IMR-90 (cell line): ENCODE results near the gene INHBE. TPM values are rescaled to one million over a fixed set of nuclear protein-coding genes. Genes with fewer than 3 reads are reported as not detected.

Experiments
- ATAC-seq: fragments of 200-7000 bp; cut with Tn5 transposase; 2 replicates; pipeline ENCODE4 v1.9.1; 2020; ENCODE audit warnings: low read depth, mild to moderate bottlenecking, moderate library complexity
- BruUV-seq: library from RNA; stranded (reverse); fragments of 400-500 nt; replicated peaks from 2 replicates; lab custom pipeline; 2021; lab: Mats Ljungman, UMichigan
- CTCF ChIA-PET: fragments of 300-600 bp; formaldehyde crosslinking; extraction: SDS; loops from one replicate; lab custom pipeline; 2021; ENCODE audit warnings: antibody characterized with exemption; lab: Yijun Ruan, JAX
- POLR2A ChIA-PET: fragments of 300-600 bp; sonication (Branson Sonifier 250); formaldehyde crosslinking; loops from one replicate; lab custom pipeline; 2022; ENCODE audit warnings: antibody characterized with exemption; ENCODE audit not compliant: unreplicated experiment; lab: Charles Lee
- DNase-seq: peaks from one replicate; pipeline ENCODE4 v3.0.0; 2013
- H2AFZ ChIP-seq: replicated peaks from 2 replicates; pipeline ENCODE3; 2013; ENCODE audit warnings: low read length, mild to moderate bottlenecking; ENCODE audit not compliant: poor library complexity
- H2AK5ac ChIP-seq: 2 replicates; pipeline ENCODE4 v1.6.1; 2013; ENCODE audit warnings: low read depth, low read length, inconsistent platforms
- H2AK9ac ChIP-seq: replicated peaks from 2 replicates; pipeline ENCODE3; 2013; ENCODE audit warnings: mild to moderate bottlenecking, low read depth, low read length, moderate library complexity; ENCODE audit not compliant: poor library complexity
- H2BK120ac ChIP-seq: 2 replicates; pipeline ENCODE4 v1.6.1; 2013; ENCODE audit warnings: low read depth, low read length, inconsistent platforms
- H2BK15ac ChIP-seq: 3 replicates; pipeline ENCODE4 v1.6.1; 2013; ENCODE audit warnings: low read depth, low read length, inconsistent platforms
- H2BK20ac ChIP-seq: 2 replicates; pipeline ENCODE4 v1.6.1; 2013; ENCODE audit warnings: low read depth, mild to moderate bottlenecking, inconsistent platforms, low read length, moderate library complexity
- H2BK5ac ChIP-seq: 2 replicates; pipeline ENCODE4 v1.6.1; 2013; ENCODE audit warnings: mild to moderate bottlenecking, low read depth, low read length, inconsistent platforms; ENCODE audit not compliant: poor library complexity, severe bottlenecking
- H3K14ac ChIP-seq: replicated peaks from 2 replicates; pipeline ENCODE4 v1.6.1; 2013; ENCODE audit warnings: low read depth, low read length, inconsistent platforms
- H3K18ac ChIP-seq: 2 replicates; pipeline ENCODE4 v1.6.1; 2013; ENCODE audit warnings: low read depth, low read length, control low read depth
- H3K23ac ChIP-seq: 2 replicates; pipeline ENCODE4 v1.6.1; 2013; ENCODE audit warnings: low read depth, low read length, inconsistent platforms
- H3K27ac ChIP-seq: 2 replicates; pipeline ENCODE4 v1.5.1; 2013; ENCODE audit warnings: mild to moderate bottlenecking, control low read depth, low read length; ENCODE audit not compliant: insufficient read depth
- H3K27me3 ChIP-seq: 2 replicates; pipeline ENCODE4 v1.6.1; 2013; ENCODE audit warnings: low read length; ENCODE audit not compliant: control insufficient read depth, insufficient read depth
- H3K36me3 ChIP-seq: 2 replicates; pipeline ENCODE4 v1.6.1; 2013; ENCODE audit warnings: low read length, mixed read lengths; ENCODE audit not compliant: control insufficient read depth, insufficient read depth
- H3K4ac ChIP-seq: 2 replicates; pipeline ENCODE4 v1.6.1; 2013; ENCODE audit warnings: low read depth, low read length, inconsistent platforms
- H3K4me1 ChIP-seq: 2 replicates; pipeline ENCODE4 v1.6.1; 2013; ENCODE audit warnings: low read length, mixed read lengths; ENCODE audit not compliant: control insufficient read depth, insufficient read depth
- H3K4me2 ChIP-seq: 2 replicates; pipeline ENCODE4 v1.6.1; 2013; ENCODE audit warnings: low read depth, mild to moderate bottlenecking, control low read depth, low read length, moderate library complexity
- H3K4me3 ChIP-seq: 2 replicates; pipeline ENCODE4 v1.5.1; 2013; ENCODE audit warnings: low read depth, mild to moderate bottlenecking, control low read depth, low read length, moderate library complexity; ENCODE audit not compliant: insufficient read depth
- H3K56ac ChIP-seq: 2 replicates; pipeline ENCODE4 v1.6.1; 2013; ENCODE audit warnings: low read length, inconsistent platforms; ENCODE audit not compliant: insufficient read depth; ENCODE audit errors: extremely low read depth
- H3K79me1 ChIP-seq, 2 experiments: 2 replicates each; pipeline ENCODE4 v1.6.1; 2013; ENCODE audit warnings: low read length in 2 of 2, inconsistent platforms in 1 of 2, low read depth in 1 of 2
- H3K9ac ChIP-seq: 2 replicates; pipeline ENCODE4 v1.6.1; 2013; ENCODE audit warnings: low read depth, low read length, control low read depth
- H3K9me1 ChIP-seq: 2 replicates; pipeline ENCODE4 v1.6.1; 2013; ENCODE audit warnings: low read length, inconsistent platforms; ENCODE audit not compliant: insufficient read depth
- H3K9me3 ChIP-seq: 2 replicates; pipeline ENCODE4 v1.6.1; 2013; ENCODE audit warnings: low read length; ENCODE audit not compliant: control insufficient read depth, insufficient read depth
- H4K20me1 ChIP-seq: 2 replicates; pipeline ENCODE4 v1.6.1; 2013; ENCODE audit warnings: low read length, inconsistent platforms; ENCODE audit not compliant: insufficient read depth
- H4K5ac ChIP-seq: 2 replicates; pipeline ENCODE4 v1.6.1; 2013; ENCODE audit warnings: mild to moderate bottlenecking, low read depth, low read length, control low read depth
- H4K8ac ChIP-seq, 2 experiments: 2 replicates each; pipeline ENCODE4 v1.6.1; 2013; ENCODE audit warnings: low read depth in 2 of 2, low read length in 2 of 2, control low read depth in 1 of 2, inconsistent platforms in 1 of 2
- H4K91ac ChIP-seq: 2 replicates; pipeline ENCODE4 v1.6.1; 2013; ENCODE audit warnings: low read depth, low read length, inconsistent platforms; ENCODE audit not compliant: insufficient read depth
- BHLHE40 ChIP-seq: fragments of 150-350 bp; IDR thresholded peaks from 2 replicates; pipeline ENCODE4 v1.6.1; 2016; ENCODE audit warnings: mild to moderate bottlenecking, low read depth, low read length
- CHD1 ChIP-seq: IDR thresholded peaks from 2 replicates; pipeline ENCODE4 v1.6.1; 2012; ENCODE audit warnings: low read depth, low read length, improper control_type of control experiment
- MAFK ChIP-seq: IDR thresholded peaks from 2 replicates; pipeline ENCODE4 v1.6.1; 2012; ENCODE audit warnings: low read depth, low read length, improper control_type of control experiment
- NFE2L2 ChIP-seq: fragments of 150-350 bp; IDR thresholded peaks from 2 replicates; pipeline ENCODE4 v1.6.1; 2016; ENCODE audit warnings: low read depth, mild to moderate bottlenecking, low read length
- POLR2A ChIP-seq: IDR thresholded peaks from 2 replicates; pipeline ENCODE4 v1.6.1; 2012; ENCODE audit warnings: mild to moderate bottlenecking, low read depth, low read length
- RFX5 ChIP-seq: IDR thresholded peaks from 2 replicates; pipeline ENCODE4 v1.8.0; 2012; ENCODE audit warnings: low read depth, mild to moderate bottlenecking, low read length, moderate library complexity
- WGBS, 2 experiments: methylation state at CpG; one replicate each; pipeline versions ENCODE4 v1.1.5 to v1.1.7; 2013; ENCODE audit warnings: missing lambda C conversion rate in 2 of 2; ENCODE audit not compliant: insufficient read length in 1 of 2; ENCODE audit errors: extremely low coverage in 2 of 2; 5-methylcytosine and 5-hydroxymethylcytosine counted together
- dilution Hi-C: fragments of 300-500 bp; cut with HindIII; formaldehyde crosslinking; loops from one replicate; pipeline ENCODE4 v1.14.3; 2018; ENCODE audit warnings: low sequenced_read_pairs; ENCODE audit not compliant: unreplicated experiment
- in situ Hi-C: fragments of 300-500 bp; cut with MboI; formaldehyde crosslinking; loops from 3 replicates; pipeline ENCODE4 v1.14.3; 2019; ENCODE audit warnings: low sequenced_read_pairs, inconsistent platforms, mixed read lengths
- intact Hi-C: fragments of 100-400 bp; cut with micrococcal nuclease; formaldehyde crosslinking; loops from 2 replicates; pipeline ENCODE4 v1.10.0; 2022
- polyA plus RNA-seq, 3 experiments: library from polyadenylated mRNA; depleted of rRNA; stranded (reverse); fragments of >200 nt; gene quantifications; 2 replicates each; pipeline ENCODE4 v1.2.3, GENCODE V29; 2012; ENCODE audit warnings: low replicate concordance in 1 of 3
- total RNA-seq: library from RNA; depleted of rRNA; stranded (reverse); fragments of >200 nt; gene quantifications from 2 replicates; pipeline ENCODE4 v1.2.3, GENCODE V29; 2012

The INHBE gene
- total and polyA plus RNA-seq, 2 of the 4 experiments (the other 2 are of a cell fraction): 0.90 to 1.7 TPM

- TF ChIP-seq RFX5 (no peak), BHLHE40 (no peak), MAFK (no peak)
Observed at GRCh38 chr12:57429473-57430111, 25.5 kb upstream of the INHBE start (continued).

GRCh38 chr12:57430112-57430930 is 24.8 kb upstream of the INHBE start:
- no peak overlapping the region for H2BK15ac ChIP-seq
- peak; percentile 13; the same call in 1 of the 2 replicates for TF ChIP-seq POLR2A
- 0 out of 2 replicates have a peak, but pooled peaks have one; percentile 7 for TF ChIP-seq CHD1
- peak; percentile 72 for TF ChIP-seq BHLHE40
- TF ChIP-seq NFE2L2: no peak
- H3K36me3 ChIP-seq: peaks cover 4% of the 10 kb centered on the region; the same call in 1 of the 2 replicates
- H2AFZ ChIP-seq: peak overlapping the region; percentile 79
- peaks cover 3% of the 10 kb centered on the region for H3K4me1 ChIP-seq
- peak overlapping the region; percentile 42 for H3K4ac ChIP-seq
- 0% methylated on average over 19 of the region's 74 CpGs; no CpG with 5 or more reads in 1 of the 2 experiments for WGBS, 2 experiments
- H2BK5ac ChIP-seq: peak overlapping the region; percentile 57
- in situ Hi-C loops: no loop called here
- H4K5ac ChIP-seq: peak overlapping the region; percentile 92
- BruUV-seq: no TSS peak
- DNase-seq (peak; percentile 34), ATAC-seq (peak; percentile 75)
- peak overlapping the region; percentile 30 for H3K18ac ChIP-seq
- no peaks in the 10 kb centered on the region for H3K27me3 ChIP-seq
- peak overlapping the region; percentile 95 for H3K9ac ChIP-seq
- no peak overlapping the region for H2BK120ac ChIP-seq
- peak overlapping the region; percentile 94 for H3K14ac ChIP-seq
- peak overlapping the region; percentile 98 for H3K23ac ChIP-seq
- 0 out of 2 replicates have a peak, but pooled peaks cover 3% of the 10 kb centered on the region for H3K9me1 ChIP-seq
- no peaks in the 10 kb centered on the region for H3K9me3 ChIP-seq
- dilution Hi-C loops: no loop called here
- H3K56ac ChIP-seq: peak overlapping the region; percentile 67
- intact Hi-C loops: loop anchor here (5.0 kb wide), 1 partner anchor 123 kb away; no protein-coding TSS in a partner anchor
- peak overlapping the region; percentile 65 for H2AK5ac ChIP-seq
- CTCF ChIA-PET: interaction anchor here (1.1 kb wide), 1 partner anchor 29 kb away, joined by 3 read pairs; the partner anchor contains the start of gene GLI1
- H4K20me1 ChIP-seq: no peaks in the 10 kb centered on the region; the same call in none of the 2 replicates
- peak overlapping the region; percentile 97 for H3K4me2 ChIP-seq
- H4K8ac ChIP-seq: peak overlapping the region; percentile 82 to 83
- H3K27ac ChIP-seq: peak overlapping the region; percentile 87
- H2BK20ac ChIP-seq: peak overlapping the region; percentile 27; the same call in 1 of the 2 replicates
- POLR2A ChIA-PET: interaction anchor here (0.5 to 0.7 kb wide), 2 partner anchors 28 to 117 kb away, joined by 3 to 4 read pairs; no protein-coding TSS in a partner anchor
- peaks cover 19 to 47% of the 10 kb centered on the region in 2 experiments for H3K79me1 ChIP-seq
- peak overlapping the region; percentile 39 for H4K91ac ChIP-seq
- peak overlapping the region; percentile 86 for H2AK9ac ChIP-seq
- peak overlapping the region; percentile 98 for H3K4me3 ChIP-seq
